NCI-H446 treated with DMSO at 0.1 percent for 48 hours (cell line): Measurements from ENCODE around the gene SLC45A3.
"Not testable (repeated sequence)": the region's sequence is repeated elsewhere in the genome, so short reads cannot be mapped to it uniquely, and the experiment has no call there.

Experiments
- DNase-seq: peaks from one replicate; lab custom pipeline; 2025; lab: John Stamatoyannopoulos, UW

Gene SLC45A3

GRCh38 chr1:205636138-205636530, 44.2 kb downstream of the SLC45A3 start:
- not testable (repeated sequence) for DNase-seq

GRCh38 chr1:205633421-205633976, 46.8 kb downstream of the SLC45A3 start:
- DNase-seq = peak; percentile 18

DNA sequence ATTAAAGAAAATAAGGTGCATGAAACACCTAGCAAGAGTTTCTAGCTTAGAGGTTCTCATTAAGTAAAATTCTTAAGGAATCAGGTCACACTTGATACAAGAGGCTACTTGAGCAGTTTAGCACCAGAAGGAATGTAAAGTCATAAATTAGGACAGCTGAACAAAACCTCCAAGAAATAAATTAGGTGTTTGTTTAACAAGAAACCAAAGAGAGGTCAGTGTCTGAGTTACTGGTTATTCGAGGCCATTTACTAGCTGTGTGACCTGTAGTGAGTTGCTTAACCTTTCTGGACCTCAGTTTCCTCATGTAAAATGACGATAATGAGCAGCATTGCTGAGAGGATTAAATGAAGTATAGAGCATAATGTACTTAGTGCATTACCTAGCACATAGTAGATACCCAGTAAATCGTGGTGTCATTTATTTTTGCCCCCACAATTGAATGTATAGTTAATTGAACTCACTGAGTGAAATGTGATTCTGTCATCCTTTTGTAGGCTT, 47.6 kb downstream of the SLC45A3 start:
- no peak for DNase-seq

DNA sequence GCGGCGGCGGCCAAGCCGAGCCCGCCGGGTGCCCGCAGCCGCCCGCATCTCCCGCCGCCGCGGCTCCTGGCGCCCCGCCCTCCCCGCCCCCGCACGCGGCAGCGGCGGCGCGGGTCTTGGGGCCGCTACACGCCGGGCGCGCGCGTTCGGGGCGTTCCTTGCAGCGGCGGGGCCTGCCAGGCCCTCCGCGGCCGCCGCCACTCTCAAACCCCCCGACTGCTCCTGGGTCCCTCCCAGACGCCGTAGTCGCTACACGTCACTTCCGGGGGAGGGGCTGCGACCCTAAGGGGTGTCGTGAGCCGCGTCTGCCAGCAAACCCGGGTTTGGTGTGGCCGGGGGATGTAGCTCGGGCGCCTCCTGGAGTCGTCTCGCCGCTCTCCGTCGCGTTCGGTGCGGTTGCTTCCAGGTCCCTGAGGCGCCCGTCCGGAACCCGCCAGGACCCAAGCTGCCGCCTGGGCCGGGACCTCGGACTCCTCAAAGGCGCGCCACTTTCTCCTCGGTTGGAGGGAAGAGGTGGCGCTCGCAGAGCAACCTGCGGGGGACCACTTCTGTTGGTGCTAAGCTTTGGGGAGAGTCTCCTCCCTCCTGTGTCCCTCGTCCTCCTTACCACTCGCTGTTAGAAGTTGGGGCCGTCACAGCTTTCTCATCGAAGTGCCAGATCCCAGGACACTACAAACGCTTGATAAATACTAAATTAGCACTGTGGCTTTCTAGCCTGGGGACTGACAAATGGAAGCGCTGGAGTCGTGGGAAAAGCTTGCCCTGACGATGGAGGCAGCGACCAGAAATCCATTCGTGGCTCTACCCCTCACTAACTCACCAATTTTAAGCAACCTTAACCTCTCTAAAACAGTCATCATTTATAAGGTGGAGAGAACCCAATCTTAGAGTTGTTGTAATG, 48.3 kb downstream of the SLC45A3 start, which contains the start of gene ELK4:
Gene ELK4 (minus strand): TSS at position 244 of the 901 bp plus-strand sequence. CDS start 8,129 bp downstream, outside the sequence.
- DNase-seq = peak; percentile 97

GRCh38 chr1:205631010-205631767, 49.1 kb downstream of the SLC45A3 start:
- peak; percentile 68 for DNase-seq

DNA sequence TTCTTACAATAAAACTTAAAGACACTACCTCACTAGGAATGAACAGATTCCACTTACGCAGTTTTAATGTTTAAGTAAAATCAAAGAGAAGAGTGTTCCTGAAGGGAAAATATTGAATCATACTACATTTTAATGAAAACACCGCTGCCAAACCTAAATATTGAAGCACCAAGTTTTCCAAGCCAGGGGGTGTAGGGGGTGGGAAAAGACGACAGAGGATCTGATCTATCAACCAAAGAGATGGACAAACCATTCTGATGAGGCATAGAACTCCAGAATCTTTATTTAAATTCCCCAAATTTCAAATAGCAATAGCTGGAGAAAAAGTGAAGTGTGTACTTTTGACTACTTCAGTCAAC, 49.7 kb downstream of the SLC45A3 start:
- DNase-seq = no peak

DNA sequence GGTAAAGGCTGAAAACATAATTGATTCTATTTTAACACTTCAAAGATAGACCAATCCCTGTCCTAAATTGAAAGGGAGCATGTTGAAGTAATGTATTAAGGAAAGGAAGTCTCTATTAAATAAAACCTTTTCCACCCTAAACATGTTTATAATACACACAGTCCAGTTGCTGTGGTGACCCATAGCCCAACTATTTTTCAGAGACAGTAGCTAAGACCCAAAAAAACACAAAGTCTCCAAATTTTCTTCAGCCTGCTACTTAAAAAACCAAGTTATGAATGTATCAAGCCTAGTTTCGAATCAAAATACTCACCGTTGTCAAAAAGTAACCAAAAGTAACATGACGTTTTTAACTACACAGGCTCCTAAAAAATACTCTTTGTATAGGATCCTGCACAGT, 50.1 kb downstream of the SLC45A3 start:
- DNase-seq = no peak

- no peak for DNase-seq
These were observed 50.6 kb downstream of the SLC45A3 start for GRCh38 chr1:205629751-205630150.

- no peak for DNase-seq
These were observed 52.4 kb downstream of the SLC45A3 start for GRCh38 chr1:205627956-205628355.

- no peak for DNase-seq
These were observed 54.1 kb downstream of the SLC45A3 start for GRCh38 chr1:205626216-205626615.

GRCh38 chr1:205623646-205624045, 56.7 kb downstream of the SLC45A3 start:
- no peak for DNase-seq

- no peak for DNase-seq
These were observed 60.0 kb downstream of the SLC45A3 start for GRCh38 chr1:205620269-205620668.

GRCh38 chr1:205619376-205619775, 60.9 kb downstream of the SLC45A3 start:
- DNase-seq = no peak

GRCh38 chr1:205616563-205617293, 63.6 kb downstream of the SLC45A3 start:
- DNase-seq = no peak

- no peak for DNase-seq
These were observed 64.5 kb downstream of the SLC45A3 start for GRCh38 chr1:205615789-205616188.

DNA sequence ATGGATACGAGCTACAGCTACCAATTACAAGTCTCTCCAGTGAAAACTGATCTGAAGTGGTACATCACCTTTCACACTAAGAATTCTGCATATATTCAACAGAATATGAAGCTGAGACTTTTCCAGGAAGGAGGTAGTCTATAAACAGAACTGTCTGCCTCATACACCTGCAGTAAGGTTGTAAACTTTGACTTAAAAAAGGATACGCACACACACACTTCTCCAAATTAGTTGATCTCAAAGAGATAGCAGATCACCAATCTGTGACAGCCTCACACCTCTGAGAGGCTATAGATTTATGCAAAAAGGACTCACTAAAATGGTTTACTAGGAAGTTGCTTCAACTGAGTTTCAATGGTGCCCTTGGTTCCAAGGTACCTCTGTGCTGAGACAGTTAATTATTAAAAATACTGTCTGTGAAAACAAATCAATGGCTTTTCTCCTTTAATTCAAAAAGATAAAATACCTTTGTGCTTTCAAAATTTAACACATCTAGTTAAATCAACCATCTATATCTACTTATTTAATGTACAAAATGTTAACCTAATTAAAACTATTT, 66.4 kb downstream of the SLC45A3 start:
- DNase-seq = no peak

- DNase-seq = no peak
These were observed 67.8 kb downstream of the SLC45A3 start for GRCh38 chr1:205612556-205612955.

DNA sequence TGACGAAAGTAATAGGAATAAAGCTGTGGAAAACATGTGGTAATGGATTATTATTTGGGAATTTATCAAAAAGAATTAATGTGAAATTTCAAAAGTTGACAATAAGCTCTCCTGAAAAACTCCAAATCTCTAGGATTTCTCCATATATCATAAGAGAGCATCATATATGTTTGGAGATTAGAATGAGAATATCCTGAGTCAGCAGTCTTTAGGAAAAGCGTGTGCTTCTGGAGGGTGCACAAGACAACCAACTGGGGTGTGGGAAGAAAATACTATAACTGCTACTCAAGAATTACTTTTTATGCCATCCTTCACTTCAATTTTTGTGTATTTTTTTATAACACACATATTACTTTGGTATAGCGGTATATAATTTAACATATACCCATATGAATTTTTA, 68.2 kb downstream of the SLC45A3 start:
- no peak for DNase-seq

DNA sequence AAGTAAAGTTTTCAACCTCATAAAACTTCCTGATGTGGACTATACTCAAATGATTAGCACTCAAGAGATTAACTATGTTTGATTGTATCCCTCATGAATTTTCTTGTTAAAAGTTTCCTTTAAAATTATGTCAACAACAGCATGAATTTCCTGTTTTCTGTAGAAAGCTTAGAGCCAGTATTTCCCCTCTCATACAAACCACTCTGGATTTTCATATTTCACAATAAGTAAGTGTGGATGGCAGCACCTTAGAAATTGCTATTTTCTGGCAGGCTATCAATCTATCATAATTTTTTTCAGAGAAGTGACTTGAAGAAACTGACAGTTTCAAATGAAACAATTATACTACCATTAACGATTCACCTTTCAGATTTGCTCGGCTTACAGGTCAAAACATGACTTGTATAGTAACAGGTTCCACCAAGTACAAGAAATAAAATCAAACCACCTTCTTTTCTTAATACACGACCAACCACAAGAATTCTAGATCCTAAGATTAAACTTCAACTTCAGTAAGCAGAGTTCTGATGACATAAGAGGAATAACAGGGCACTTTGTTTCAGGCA, 69.3 kb downstream of the SLC45A3 start:
- no peak for DNase-seq

GRCh38 chr1:205610036-205610435, 70.3 kb downstream of the SLC45A3 start:
- no peak for DNase-seq
